ENCODE data around the gene ANKH. TPM values are rescaled to one million over a fixed set of nuclear protein-coding genes. Genes with fewer than 3 reads are reported as not detected.

The ANKH gene
- total RNA-seq, 1 donor from 2014 or later = 29.9 TPM

DNA sequence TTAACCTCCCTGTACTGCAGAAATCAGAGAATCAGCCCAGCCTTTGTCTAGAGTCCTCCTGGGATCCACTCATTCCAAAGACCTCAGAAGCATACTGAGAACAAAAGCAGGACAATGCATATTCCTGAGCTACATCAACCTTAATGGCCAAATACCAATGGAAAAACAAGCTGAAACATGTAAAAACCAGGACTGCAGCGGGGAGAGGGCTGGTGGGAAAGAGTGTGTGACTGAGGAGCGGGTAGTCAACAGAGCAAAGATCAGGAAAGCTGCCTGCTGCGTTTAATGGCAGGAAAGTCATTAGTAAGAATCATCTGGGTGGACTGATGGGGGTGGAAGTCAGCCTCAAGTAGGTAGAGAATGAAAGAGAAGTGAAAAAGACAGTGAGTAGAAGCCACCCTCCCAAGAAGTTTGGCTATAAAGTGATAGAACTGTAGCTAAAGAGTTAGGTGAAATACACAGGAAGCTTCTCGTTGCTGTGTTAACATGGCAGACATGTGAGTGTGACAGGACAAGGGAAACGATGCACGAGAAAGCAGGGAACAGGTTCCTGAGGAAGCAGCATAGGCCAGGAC, 119.0 kb downstream of the ANKH start:
- Mint-ChIP-seq H3K27me3 (no peaks in the 10 kb centered on the region), H3K9me3 (ENCODE audit: low read depth) (no peaks in the 10 kb centered on the region), H3K27ac (no peak overlapping the region), H3K4me3 (ENCODE audit: low read depth) (no peak overlapping the region), H3K36me3 (ENCODE audit: insufficient read depth) (peaks cover 2% of the 10 kb centered on the region), H3K4me1 (ENCODE audit: low read depth) (no peaks in the 10 kb centered on the region)
- no peak for DNase-seq (ENCODE audit: low spot score, unreplicated experiment)
- TF ChIP-seq, protein P1, sequence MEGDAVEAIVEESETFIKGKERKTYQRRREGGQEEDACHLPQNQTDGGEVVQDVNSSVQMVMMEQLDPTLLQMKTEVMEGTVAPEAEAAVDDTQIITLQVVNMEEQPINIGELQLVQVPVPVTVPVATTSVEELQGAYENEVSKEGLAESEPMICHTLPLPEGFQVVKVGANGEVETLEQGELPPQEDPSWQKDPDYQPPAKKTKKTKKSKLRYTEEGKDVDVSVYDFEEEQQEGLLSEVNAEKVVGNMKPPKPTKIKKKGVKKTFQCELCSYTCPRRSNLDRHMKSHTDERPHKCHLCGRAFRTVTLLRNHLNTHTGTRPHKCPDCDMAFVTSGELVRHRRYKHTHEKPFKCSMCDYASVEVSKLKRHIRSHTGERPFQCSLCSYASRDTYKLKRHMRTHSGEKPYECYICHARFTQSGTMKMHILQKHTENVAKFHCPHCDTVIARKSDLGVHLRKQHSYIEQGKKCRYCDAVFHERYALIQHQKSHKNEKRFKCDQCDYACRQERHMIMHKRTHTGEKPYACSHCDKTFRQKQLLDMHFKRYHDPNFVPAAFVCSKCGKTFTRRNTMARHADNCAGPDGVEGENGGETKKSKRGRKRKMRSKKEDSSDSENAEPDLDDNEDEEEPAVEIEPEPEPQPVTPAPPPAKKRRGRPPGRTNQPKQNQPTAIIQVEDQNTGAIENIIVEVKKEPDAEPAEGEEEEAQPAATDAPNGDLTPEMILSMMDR (IDR thresholded peaks at IDR 0.05; ENCODE audit: unreplicated experiment) = no peak

DNA sequence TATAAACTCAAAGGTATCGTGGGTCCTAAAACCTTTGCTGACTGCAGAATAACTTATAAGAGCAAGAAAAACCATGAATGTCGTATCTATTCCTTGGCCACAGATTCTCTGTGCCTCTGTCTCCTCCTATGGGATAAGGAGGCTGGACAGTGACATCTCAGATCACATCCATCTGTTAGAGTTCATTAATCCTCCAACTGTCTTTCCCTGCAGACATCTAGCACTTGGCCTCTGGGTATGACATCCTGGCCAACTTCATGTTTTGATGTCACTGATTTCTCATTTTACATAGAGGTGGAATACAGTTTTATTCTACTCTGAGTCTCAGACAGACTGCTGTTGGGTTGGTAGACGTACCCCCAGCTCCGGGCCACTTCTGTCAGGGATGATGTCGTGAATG, 120.9 kb downstream of the ANKH start:
- H3K27ac Mint-ChIP-seq = no peak overlapping the region
- H3K9me3 Mint-ChIP-seq (ENCODE audit: low read depth) = no peaks in the 10 kb centered on the region
- no peaks in the 10 kb centered on the region for H3K27me3 Mint-ChIP-seq
- DNase-seq (ENCODE audit: low spot score, unreplicated experiment) = no peak
- H3K36me3 Mint-ChIP-seq (ENCODE audit: insufficient read depth) = peaks cover 2% of the 10 kb centered on the region
- H3K4me3 Mint-ChIP-seq (ENCODE audit: low read depth) = no peak overlapping the region
- no peaks in the 10 kb centered on the region for H3K4me1 Mint-ChIP-seq (ENCODE audit: low read depth)
- TF ChIP-seq, protein P1 (IDR thresholded peaks at IDR 0.05; ENCODE audit: unreplicated experiment) = no peak

DNA sequence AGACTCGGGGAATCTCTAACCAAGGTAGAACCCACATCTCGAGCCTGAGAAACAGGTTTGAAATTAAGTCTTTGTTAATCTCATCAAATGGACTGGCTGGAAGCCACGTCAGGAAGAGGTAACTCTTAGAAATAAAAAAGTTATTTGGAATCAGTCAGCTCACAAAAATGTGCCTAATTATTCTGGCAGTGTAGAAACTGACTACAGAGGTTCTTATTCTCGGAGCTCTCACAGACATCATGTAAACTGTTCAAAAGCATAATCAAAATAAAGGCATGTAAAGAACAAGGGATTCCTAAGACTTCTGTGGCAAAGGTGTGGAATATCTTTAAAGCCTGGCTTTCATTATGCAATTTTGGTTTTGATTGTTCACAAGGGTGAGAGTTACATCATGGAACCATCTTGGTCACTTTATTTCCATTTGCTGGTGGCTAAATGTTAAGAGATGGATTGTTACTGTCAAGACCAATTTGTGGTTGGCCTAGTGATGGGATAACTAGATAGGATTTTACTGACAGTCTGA, 121.9 kb downstream of the ANKH start:
- H3K36me3 Mint-ChIP-seq (ENCODE audit: insufficient read depth) = peaks cover 3% of the 10 kb centered on the region
- no peaks in the 10 kb centered on the region for H3K27me3 Mint-ChIP-seq
- H3K27ac Mint-ChIP-seq = no peak overlapping the region
- no peak for DNase-seq (ENCODE audit: low spot score, unreplicated experiment)
- TF ChIP-seq, protein P1 (IDR thresholded peaks at IDR 0.05; ENCODE audit: unreplicated experiment) = no peak
- H3K9me3 Mint-ChIP-seq (ENCODE audit: low read depth) = no peaks in the 10 kb centered on the region
- H3K4me3 Mint-ChIP-seq (ENCODE audit: low read depth) = no peak overlapping the region
- H3K4me1 Mint-ChIP-seq (ENCODE audit: low read depth) = no peaks in the 10 kb centered on the region

DNA sequence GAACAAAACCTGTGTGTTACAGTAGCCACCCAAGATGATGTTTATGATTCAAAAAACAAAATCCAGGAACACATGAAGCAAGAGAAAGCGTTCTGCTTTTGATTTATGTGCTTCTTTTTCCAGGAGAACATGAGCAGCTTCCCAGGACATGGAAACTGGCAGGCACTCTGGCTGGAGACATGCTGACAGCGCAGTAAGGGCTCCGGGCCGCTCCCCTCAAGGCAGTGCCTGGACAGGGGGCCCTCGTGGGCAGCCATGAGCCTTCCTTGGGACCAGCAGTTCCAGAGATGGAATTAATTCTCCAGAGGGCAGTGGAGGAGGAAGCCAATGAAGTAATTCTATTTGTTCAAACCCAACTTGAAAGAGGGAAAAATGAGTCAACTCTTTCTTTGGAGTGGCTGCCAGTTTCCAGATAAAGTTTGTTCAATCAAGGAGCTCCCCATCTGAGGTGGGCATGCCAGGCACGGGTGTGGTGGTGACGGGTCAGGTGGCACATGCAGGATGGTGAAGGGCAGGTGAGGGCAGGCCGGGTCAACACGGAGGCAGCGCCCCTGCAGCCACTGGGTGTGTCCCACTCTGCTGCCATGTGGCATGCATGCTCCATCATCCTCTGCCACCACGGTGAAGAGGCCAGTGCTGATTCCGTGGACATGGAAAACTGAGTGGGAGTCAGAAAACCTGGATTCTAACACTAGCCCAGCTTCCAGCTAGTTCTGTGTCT, 123.2 kb downstream of the ANKH start:
- TF ChIP-seq, protein P1 (IDR thresholded peaks at IDR 0.05; ENCODE audit: unreplicated experiment) = no peak
- H3K27ac Mint-ChIP-seq = no peak overlapping the region
- no peak for DNase-seq (ENCODE audit: low spot score, unreplicated experiment)
- peaks cover 2% of the 10 kb centered on the region for H3K4me1 Mint-ChIP-seq (ENCODE audit: low read depth)
- no peak overlapping the region for H3K4me3 Mint-ChIP-seq (ENCODE audit: low read depth)
- peaks cover 5% of the 10 kb centered on the region for H3K36me3 Mint-ChIP-seq (ENCODE audit: insufficient read depth)
- H3K9me3 Mint-ChIP-seq (ENCODE audit: low read depth) = no peaks in the 10 kb centered on the region
- no peaks in the 10 kb centered on the region for H3K27me3 Mint-ChIP-seq

DNA sequence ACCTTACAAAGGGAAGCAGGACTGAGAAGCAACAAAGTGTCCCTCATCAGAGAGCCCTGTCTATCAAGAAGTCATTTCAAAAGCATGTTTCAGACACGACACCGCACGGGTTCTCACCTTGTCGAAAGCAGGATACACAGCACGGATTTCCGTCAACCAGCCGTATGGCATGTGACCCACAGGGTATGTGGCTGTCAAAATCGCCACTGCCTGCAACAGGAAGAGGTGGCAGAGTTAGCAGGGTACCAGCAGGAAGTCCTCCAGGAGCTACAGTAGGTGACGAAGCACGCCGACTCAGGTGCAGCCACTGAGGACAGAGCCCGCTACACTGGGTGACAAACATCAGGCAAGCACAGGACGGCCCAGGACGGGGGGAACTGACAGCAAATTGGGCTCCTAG, 125.8 kb downstream of the ANKH start:
- TF ChIP-seq, protein P1 (IDR thresholded peaks at IDR 0.05; ENCODE audit: unreplicated experiment) = no peak
- Mint-ChIP-seq H3K4me3 (ENCODE audit: low read depth) (no peak overlapping the region), H3K27me3 (no peaks in the 10 kb centered on the region), H3K27ac (no peak overlapping the region), H3K36me3 (ENCODE audit: insufficient read depth) (peaks cover 10% of the 10 kb centered on the region), H3K9me3 (ENCODE audit: low read depth) (no peaks in the 10 kb centered on the region), H3K4me1 (ENCODE audit: low read depth) (peaks cover 4% of the 10 kb centered on the region)
- no peak for DNase-seq (ENCODE audit: low spot score, unreplicated experiment)

Measured in progenitor cell of endocrine pancreas (in vitro differentiated cells).